Frontal cortex (tissue), 4 donors: Measurements from ENCODE around the gene EPHB1. TPM values are rescaled to one million over a fixed set of nuclear protein-coding genes. Genes with fewer than 3 reads are reported as not detected.
A peak's percentile ranks its signal among the peaks of the same experiment; 100 is the strongest.

ENCODE experiments used
- DNase-seq, 2 donors: peaks; one replicate each; pipeline ENCODE4 v3.0.0; 2012; ENCODE audit warnings: low spot score in 2 of 2
- FAIRE-seq: peaks from 2 replicates; lab custom pipeline; 2012; peaks lifted over from hg19 to GRCh38; lab: Jason Lieb, UNC
- total RNA-seq: library from RNA; depleted of rRNA; stranded (reverse); fragments of >200 nt; gene quantifications from one replicate; pipeline ENCODE4 v1.2.3, GENCODE V29; 2014
- donor health status: control.
- donor health status: control.
- donor health status: control.

Gene EPHB1
- total RNA-seq, 1 donor from 2014 or later: 16.7 TPM

DNA sequence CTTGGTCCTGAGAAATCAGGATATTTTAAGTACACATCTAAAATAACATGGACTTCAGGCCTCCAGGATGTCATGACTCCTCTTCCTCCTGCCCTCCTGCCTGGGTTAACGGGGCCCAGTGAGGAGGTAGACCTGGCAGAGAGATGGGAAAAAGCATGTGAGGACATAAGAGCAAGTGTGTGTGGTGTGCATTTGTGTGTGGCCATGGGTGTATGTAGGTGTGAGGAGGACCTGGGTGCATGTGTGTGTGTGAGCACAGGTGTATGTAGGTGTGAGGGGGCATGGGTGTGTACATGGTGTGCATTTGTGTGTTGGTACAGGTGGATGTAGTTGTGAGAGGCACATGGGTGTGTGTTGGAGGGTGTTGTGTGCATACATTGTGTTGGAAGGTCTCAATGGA is 105.4 kb downstream of the EPHB1 start:
- no peak for FAIRE-seq

DNA sequence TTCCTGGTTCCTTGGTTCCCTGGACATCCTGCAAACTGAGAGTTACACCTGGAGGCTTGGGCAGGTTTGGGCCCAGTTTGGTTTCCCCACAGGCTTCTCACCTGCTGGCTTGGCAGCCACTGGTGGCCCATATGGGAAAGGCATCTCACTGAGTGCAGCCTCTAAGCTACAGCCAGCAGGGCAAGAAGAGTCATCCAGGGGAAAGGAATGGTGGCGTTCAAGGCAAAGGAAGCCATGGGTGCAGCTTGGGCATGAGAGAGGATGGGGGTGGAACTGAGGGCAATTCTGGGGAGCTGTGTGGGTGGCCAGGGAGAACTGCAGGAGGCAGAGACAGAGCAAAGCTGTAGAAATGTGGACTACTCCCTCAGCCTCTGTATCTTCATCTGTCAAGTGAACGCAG is 106.4 kb downstream of the EPHB1 start:
- DNase-seq: no peak
- no peak for FAIRE-seq

More for the DNA sequence above, 105.4 kb downstream of the EPHB1 start:
- DNase-seq: no peak

GRCh38 chr3:134903837-134904236 is 108.8 kb downstream of the EPHB1 start:
- no peak for FAIRE-seq

GRCh38 chr3:134904241-134904771 is 109.2 kb downstream of the EPHB1 start:
- no peak for FAIRE-seq
- DNase-seq: no peak

More at GRCh38 chr3:134903837-134904236, 108.8 kb downstream of the EPHB1 start:
- DNase-seq: no peak

GRCh38 chr3:134904776-134905646 is 110.0 kb downstream of the EPHB1 start:
- no peak for FAIRE-seq
- peak in 1 of 2 donors; percentile 26 for DNase-seq

- DNase-seq: no peak
- no peak for FAIRE-seq
Measured at GRCh38 chr3:134905647-134905935, 110.5 kb downstream of the EPHB1 start.

DNA sequence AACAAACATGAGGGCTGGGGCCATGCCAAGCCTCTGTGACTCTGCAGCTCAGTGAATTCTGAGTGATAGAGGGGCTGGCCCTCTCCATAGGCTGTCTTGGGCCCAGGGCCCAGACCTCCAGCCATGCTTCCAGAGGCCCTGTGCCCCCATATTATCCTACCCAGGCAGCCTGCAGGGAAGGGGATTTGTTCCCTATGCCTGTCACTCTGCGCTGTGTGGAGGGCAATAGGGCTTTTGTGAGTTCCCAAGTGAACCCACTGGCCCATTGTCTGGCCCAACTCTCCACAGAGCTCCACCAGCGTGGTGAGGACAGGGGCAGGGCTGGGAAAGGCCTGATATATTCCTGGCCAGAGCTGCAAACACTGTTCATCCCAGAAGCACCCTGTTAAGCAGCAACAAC is 113.2 kb downstream of the EPHB1 start:
- FAIRE-seq: no peak
- no peak for DNase-seq

GRCh38 chr3:134910026-134910425 is 115.0 kb downstream of the EPHB1 start:
- FAIRE-seq (no peak), DNase-seq (no peak)

GRCh38 chr3:134911586-134912548 is 116.8 kb downstream of the EPHB1 start:
- DNase-seq: no peak
- FAIRE-seq: no peak

DNA sequence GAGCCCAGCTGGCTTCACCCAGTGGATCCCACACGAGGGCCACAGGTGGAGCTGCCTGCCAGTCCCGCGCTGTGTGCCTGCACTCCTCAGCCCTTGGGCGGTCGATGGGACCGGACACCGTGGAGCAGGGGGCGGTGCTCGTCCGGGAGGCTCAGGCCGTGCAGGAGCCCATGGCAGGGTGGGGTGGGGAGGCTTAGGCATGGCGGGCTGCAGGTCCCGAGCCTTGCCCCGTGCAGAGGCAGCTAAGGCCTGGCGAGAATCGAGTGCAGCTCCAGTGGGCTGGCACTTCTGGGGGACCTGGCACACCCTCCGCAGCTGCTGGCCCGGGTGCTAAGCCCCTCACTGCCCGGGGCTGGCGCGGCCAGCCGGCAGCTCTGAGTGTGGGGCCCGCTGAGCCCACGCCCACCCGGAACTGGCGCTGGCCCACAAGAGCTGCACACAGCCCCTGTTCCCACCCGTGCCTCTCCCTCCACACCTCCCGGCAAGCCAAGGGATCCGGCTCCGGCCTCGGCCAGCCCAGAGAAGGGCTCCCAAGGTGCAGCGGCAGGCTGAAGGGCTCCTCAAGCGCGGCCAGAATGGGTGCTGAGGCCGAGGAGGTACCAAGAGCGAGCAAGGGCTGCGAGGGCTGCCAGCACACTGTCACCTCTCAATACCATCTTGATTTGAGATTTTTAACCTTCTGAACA is 121.4 kb downstream of the EPHB1 start:
- no peak for FAIRE-seq

DNA sequence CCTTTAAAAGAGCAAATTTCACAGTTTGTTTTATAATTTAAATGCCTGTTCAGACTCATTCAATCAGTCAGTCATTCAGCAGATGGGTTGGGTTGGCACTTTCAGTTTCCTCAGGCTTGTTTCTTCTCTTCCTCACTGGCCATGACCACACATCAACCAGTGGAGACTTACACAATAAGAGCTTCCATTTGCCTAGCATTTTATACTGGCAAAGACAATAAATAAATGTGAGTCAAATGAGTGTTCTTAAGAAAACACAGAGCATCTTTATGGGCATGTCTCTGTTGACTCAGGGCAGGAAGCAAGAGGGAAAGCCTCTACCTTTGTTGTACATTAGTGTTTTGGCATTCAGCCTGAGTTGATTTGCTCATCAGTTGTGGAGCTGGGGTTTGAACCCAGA is 122.6 kb downstream of the EPHB1 start:
- no peak for FAIRE-seq
- no peak for DNase-seq

More for the DNA sequence above, 121.4 kb downstream of the EPHB1 start:
- DNase-seq: no peak

DNA sequence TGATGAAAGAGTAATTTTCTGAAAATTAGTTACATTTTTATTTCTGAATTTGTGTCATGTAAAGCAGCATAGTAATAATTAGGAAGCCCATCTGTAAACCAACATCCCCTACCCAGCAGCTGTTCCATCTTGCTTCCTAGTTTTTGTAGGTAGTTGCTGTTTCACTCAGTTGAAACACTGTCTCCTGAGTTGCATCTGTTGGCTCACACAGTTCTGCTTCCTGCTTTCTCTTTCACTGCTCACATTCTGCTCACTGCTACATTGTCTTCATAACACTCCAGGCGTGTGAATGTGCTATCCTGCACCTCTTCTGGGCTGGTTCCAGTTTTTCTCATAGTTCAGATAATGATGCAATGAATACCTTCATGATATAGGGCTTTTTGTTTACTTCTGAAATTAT is 123.4 kb downstream of the EPHB1 start:
- DNase-seq: no peak

DNA sequence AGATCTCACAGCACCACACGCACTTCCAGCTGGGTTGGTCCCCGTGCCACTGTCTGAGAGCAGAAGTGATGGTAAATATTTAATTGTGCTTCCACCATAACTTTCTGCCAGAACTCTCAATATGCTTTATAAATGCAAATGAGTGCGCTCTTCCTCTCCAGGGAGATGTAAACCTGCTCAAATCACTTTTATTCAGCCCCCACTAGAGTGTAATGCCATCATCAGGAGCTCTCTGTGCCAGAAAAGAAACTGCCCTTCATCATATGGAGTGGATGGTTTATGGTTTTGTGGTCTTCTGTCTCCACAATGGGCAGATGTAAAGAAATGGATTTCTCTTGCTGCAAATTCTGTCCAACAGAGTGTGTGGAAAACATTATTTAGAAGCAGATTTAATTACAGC is 127.0 kb downstream of the EPHB1 start:
- no peak for DNase-seq
- FAIRE-seq: no peak

More for the DNA sequence above, 123.4 kb downstream of the EPHB1 start:
- no peak for FAIRE-seq

DNA sequence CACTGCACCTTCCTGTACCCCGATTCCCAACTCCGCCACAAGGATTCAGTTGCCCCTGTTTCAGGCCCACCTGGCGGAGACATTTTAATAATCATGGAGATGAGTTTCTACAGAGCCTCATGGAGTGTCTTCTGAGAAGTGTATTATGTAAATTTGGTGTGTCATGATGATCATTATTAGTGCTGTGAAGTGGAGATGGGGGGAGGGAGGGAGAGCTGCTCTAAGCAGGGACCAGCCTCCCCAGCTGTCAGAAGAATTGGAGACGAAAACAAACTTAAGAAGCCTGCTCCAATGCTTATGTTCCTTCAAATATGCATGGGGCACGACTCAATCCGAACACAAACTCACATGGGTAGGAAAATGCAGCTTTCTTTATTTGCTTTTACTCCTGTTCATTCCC is 127.8 kb downstream of the EPHB1 start:
- FAIRE-seq: no peak
- no peak for DNase-seq

- FAIRE-seq: no peak
- DNase-seq: no peak
Measured at GRCh38 chr3:134923286-134923685, 128.2 kb downstream of the EPHB1 start.

- no peak for DNase-seq
- FAIRE-seq: no peak
Measured at GRCh38 chr3:134927599-134927998, 132.5 kb downstream of the EPHB1 start.

DNA sequence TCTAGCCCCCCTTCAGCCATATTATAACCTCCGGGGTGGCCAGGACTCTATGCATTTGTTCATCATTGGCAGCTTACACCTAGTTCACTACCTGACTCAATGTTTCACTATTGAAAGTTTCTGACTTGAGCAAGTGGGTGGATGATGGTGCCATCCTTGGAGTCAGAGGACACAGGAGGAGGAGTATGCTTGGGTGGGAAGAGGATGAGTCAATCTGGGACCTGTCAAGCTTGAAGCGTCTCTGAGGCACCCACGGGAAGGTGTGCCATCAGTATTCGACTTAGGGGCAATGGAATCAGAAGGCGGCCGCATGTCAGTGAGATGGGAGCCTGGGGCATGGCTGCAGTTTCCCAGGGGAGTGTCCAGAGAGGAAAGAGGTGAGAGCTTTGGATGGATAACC is 133.3 kb downstream of the EPHB1 start:
- FAIRE-seq (no peak), DNase-seq (no peak)

DNA sequence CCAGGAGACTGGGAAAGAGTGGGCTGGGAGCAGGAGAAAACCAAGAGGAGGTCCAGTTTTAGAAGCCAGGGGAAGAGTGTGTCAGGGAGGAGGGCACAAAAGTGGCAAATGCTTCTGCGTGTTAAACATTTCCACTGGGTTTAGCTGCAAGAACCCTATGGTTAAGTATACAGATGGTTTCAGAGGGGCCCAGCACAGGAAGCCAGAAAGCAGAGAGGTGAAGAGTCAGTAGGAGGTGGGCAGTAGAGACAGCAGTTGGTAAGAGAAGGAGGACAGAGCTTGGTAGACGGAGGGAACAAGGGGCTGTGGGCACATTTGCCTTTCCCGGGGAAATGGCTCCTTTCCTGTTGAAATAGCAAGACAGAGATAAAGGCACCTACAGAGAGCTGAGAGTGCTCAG is 133.8 kb downstream of the EPHB1 start:
- DNase-seq: no peak
- no peak for FAIRE-seq

- FAIRE-seq: no peak
- no peak for DNase-seq
Measured at GRCh38 chr3:134929976-134930375, 134.9 kb downstream of the EPHB1 start.
